Heart left ventricle (tissue), 16 donors: Measurements from ENCODE around the gene UGT1A5. TPM values are rescaled to one million over a fixed set of nuclear protein-coding genes. Genes with fewer than 3 reads are reported as not detected.

Experiments
- ATAC-seq, 4 donors: fragments of 200-7000 bp; cut with Tn5 transposase; one replicate each; pipeline ENCODE4 v1.9.1; 2020 to 2022; ENCODE audit warnings: moderate library complexity in 4 of 4, mild to moderate bottlenecking in 3 of 4, moderate number of reproducible peaks in 1 of 4
- DNase-seq, 5 donors: peaks; one replicate each; pipeline ENCODE4 v3.0.0-alpha.2; 2020
- H3K27ac ChIP-seq, 12 donors: fragments of 200-600 bp; sonication (generic) in 4 of 12; one replicate each; pipeline versions ENCODE4 v1.5.0 to v1.8.0; 2016 to 2022; ENCODE audit warnings: mild to moderate bottlenecking in 2 of 12
- H3K27me3 ChIP-seq, 9 donors: fragments of 200-600 bp; sonication (generic) in 2 of 9; one replicate each; pipeline versions ENCODE4 v1.5.1 to v1.8.0; 2016 to 2022; ENCODE audit warnings: mild to moderate bottlenecking in 3 of 9
- H3K36me3 ChIP-seq, 9 donors: fragments of 200-600 bp; sonication (generic) in 2 of 9; one replicate each; pipeline versions ENCODE4 v1.5.0 to v1.8.0; 2018 to 2022; ENCODE audit warnings: mild to moderate bottlenecking in 2 of 9
- H3K4me1 ChIP-seq, 12 donors: fragments of 200-600 bp; sonication (generic) in 4 of 12; one replicate each; pipeline versions ENCODE4 v1.5.0 to v1.8.0; 2016 to 2022; ENCODE audit warnings: mild to moderate bottlenecking in 3 of 12
- H3K4me3 ChIP-seq, 12 donors: fragments of 200-600 bp; sonication (generic) in 4 of 12; one replicate each; pipeline versions ENCODE4 v1.5.0 to v1.8.0; 2017 to 2022; ENCODE audit warnings: mild to moderate bottlenecking in 9 of 12, moderate library complexity in 4 of 12
- H3K9me3 ChIP-seq, 12 donors: fragments of 200-600 bp; sonication (generic) in 4 of 12; one replicate each; pipeline versions ENCODE4 v1.5.0 to v1.8.0; 2016 to 2022; ENCODE audit warnings: mild to moderate bottlenecking in 1 of 12
- POLR2A ChIP-seq, 2 donors: fragments of 450-650 bp; IDR thresholded peaks; one replicate each; pipeline ENCODE4 v1.6.1; 2017; ENCODE audit warnings: antibody characterized with exemption in 2 of 2, mild to moderate bottlenecking in 2 of 2, moderate library complexity in 2 of 2
- WGBS, 4 donors: extraction: QIAGEN DNeasy Blood & Tissue Kit in 2 of 4; methylation state at CpG; one replicate each; pipeline versions ENCODE4 v1.1.5 to v1.1.7; 2013 to 2018; 5-methylcytosine and 5-hydroxymethylcytosine counted together
- intact Hi-C, 10 donors: fragments of 100-400 bp; cut with DNase I; formaldehyde crosslinking; loops; one replicate each; pipeline versions ENCODE4 v1.11.1 to v1.14.2; 2022
- polyA plus RNA-seq, 2 donors: library from polyadenylated mRNA; stranded (reverse); fragments of 200-250 nt; gene quantifications; one replicate each; pipeline ENCODE4 v1.2.3, GENCODE V29; 2013
- total RNA-seq, 9 donors: library from RNA; depleted of rRNA in 2 of 9; stranded (reverse); fragments of >200 nt in 2 of 9; fragmentation: NEBNext Ultra II Directional in 3 of 9; extraction: Animal tissue kit (Norgen Biotek cat#: 25700) in 3 of 9; gene quantifications; one replicate each; pipeline versions ENCODE4 v1.1.0 to v1.2.4, GENCODE V29; 2016 to 2023
- TF ChIP-seq, protein P1 (sequence below), 12 donors: fragments of 200-600 bp; sonication (generic) in 4 of 12; IDR thresholded peaks; one replicate each; pipeline versions ENCODE4 v1.5.0 to v1.8.0; 2018 to 2022; ENCODE audit warnings: antibody characterized with exemption in 12 of 12, mild to moderate bottlenecking in 5 of 12
- donor health status: ischemic (EF 13 %, LVEDD 7.1; RV severe dilation, severe dysfunction).
- donor health status: healthy with polysubstance abuse.
- donor health status: DM: no; HTN: yes; CAD: no.
- donor health status: DM: no; HTN: no; CAD: no.
- donor health status: ischemic (EF 25% LVEDD 6.9; RV normal size, moderate dysfunction).
- donor health status: ischemic (EF 25% LVEDD 5.7; RV mildly dilated, moderate dysfunction).
- donor health status: healthy.
- donor health status: DM: yes; HTN: yes; CAD: no.
- donor health status: ischemic (EF 35%, LVEDD 5.7; RV mildly dilated, moderate dysfunction).
- donor health status: nonischemic (EF 11% LVEDD 7.7; RV severe dilation, severe dysfunction).
- donor health status: DM: yes; HTN: yes; CAD: no.
- donor health status: PGD.
- donor health status: ischemic (EF 29% LVEDD 5.4; RV normal size, mild dysfunction).
- donor health status: nonischemic (EF 23%, LVEDD 6.1; RV moderate dilation, normal function).

Gene UGT1A5
- total and polyA plus RNA-seq, 11 donors = not detected

DNA sequence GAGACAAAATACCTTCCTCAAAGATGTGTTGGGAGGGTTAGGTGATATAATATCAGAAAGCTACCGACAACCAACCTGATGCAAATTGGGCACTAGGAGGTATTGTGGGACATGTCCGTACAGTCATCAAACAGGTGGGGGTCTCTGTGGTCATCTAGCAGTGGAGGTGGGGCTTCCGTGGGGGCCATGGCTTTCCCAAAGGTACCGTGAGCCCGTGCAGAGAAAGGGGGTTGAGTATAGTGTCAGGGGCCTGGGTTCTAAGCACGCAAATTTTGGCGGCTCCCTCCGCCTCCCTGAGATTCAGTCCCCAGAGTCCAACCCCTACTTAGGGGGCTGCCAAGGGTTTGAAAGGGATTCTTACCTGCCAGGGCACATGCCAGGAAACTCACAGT, 109.0 kb downstream of the UGT1A5 start:
- ATAC-seq (no peak), DNase-seq (no peak)
- WGBS, 4 donors = 90 to 91% (median 91%) methylated on average over 8 of the region's 8 CpGs
- TF ChIP-seq, protein P1, sequence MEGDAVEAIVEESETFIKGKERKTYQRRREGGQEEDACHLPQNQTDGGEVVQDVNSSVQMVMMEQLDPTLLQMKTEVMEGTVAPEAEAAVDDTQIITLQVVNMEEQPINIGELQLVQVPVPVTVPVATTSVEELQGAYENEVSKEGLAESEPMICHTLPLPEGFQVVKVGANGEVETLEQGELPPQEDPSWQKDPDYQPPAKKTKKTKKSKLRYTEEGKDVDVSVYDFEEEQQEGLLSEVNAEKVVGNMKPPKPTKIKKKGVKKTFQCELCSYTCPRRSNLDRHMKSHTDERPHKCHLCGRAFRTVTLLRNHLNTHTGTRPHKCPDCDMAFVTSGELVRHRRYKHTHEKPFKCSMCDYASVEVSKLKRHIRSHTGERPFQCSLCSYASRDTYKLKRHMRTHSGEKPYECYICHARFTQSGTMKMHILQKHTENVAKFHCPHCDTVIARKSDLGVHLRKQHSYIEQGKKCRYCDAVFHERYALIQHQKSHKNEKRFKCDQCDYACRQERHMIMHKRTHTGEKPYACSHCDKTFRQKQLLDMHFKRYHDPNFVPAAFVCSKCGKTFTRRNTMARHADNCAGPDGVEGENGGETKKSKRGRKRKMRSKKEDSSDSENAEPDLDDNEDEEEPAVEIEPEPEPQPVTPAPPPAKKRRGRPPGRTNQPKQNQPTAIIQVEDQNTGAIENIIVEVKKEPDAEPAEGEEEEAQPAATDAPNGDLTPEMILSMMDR (IDR thresholded peaks at IDR 0.05) = no peak
- Histone ChIP-seq H3K27me3 (peaks cover 0 to 6% (median 0%) of the 10 kb centered on the region in 9 donors), H3K4me1 (no peaks in the 10 kb centered on the region), H3K4me3 (no peak overlapping the region), H3K9me3 (peaks cover 0 to 9% (median 0%) of the 10 kb centered on the region in 12 donors), H3K27ac (no peak overlapping the region), H3K36me3 (no peaks in the 10 kb centered on the region)
- intact Hi-C loops = no loop called here

DNA sequence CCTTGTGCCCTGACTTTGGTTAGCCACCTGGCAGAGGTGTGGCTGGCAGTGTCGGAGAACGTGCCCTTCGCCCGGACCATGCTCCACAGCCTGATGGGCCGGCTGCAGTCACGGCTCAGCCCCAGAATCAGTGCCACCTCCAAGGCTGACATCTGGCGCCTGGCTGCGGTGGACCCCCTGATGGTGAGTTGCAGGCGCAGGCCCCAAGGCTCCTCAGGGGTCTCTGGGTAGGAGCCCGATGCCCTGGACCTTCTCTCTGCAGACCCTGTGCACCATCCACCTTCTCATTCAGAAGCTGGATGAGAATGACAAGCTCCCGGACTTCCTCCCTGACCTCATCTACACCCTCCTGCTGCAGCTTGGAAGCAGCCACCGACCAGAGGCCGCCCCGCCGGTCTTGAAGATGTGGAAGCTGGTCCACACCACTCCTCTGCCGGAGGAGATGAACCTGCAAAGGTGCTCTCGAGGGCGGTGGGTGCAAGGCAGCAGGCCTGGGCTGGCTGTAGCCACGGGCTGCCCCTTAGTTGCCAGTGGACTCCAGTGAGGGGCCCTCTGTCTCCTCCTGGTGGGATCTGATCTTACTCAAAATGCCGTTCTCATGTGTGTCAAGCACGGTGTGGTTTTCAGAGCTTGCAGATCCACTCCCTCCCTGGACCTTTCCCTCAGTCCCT, 109.5 kb downstream of the UGT1A5 start:
- Histone ChIP-seq H3K36me3 (no peaks in the 10 kb centered on the region), H3K9me3 (peaks cover 0 to 11% (median 0%) of the 10 kb centered on the region in 12 donors), H3K27me3 (peaks cover 0 to 6% (median 0%) of the 10 kb centered on the region in 9 donors), H3K4me1 (no peaks in the 10 kb centered on the region), H3K27ac (no peak overlapping the region), H3K4me3 (no peak overlapping the region)
- DNase-seq = no peak
- ATAC-seq = no peak
- intact Hi-C loops = no loop called here
- TF ChIP-seq, protein P1 (IDR thresholded peaks at IDR 0.05) = no peak
- TF ChIP-seq POLR2A (IDR thresholded peaks at IDR 0.05) = no peak
- 84 to 88% (median 86%) methylated on average over 17 to 21 of the region's 21 CpGs for WGBS, 4 donors

Other genes starting within 250 kb of the UGT1A5 start
- gene USP40, start 146.1 kb upstream of the UGT1A5 start, total RNA-seq = 10 to 100 TPM; 13.7 to 21.8 (median 20.2) TPM
- gene USP40, start 146.1 kb upstream of the UGT1A5 start, polyA plus RNA-seq = 10 to 100 TPM; 11.1 to 17.3 TPM
- not detected for gene UGT1A8, start 95.3 kb upstream of the UGT1A5 start, total RNA-seq
- not detected for gene UGT1A8, start 95.3 kb upstream of the UGT1A5 start, polyA plus RNA-seq
- gene UGT1A10, start 76.5 kb upstream of the UGT1A5 start, total RNA-seq = not detected
- not detected for gene UGT1A10, start 76.5 kb upstream of the UGT1A5 start, polyA plus RNA-seq
- not detected for gene UGT1A9, start 41.0 kb upstream of the UGT1A5 start, total RNA-seq
- gene UGT1A9, start 41.0 kb upstream of the UGT1A5 start, polyA plus RNA-seq = not detected
- not detected for gene UGT1A7, start 31.0 kb upstream of the UGT1A5 start, total RNA-seq
- not detected for gene UGT1A7, start 31.0 kb upstream of the UGT1A5 start, polyA plus RNA-seq
- not detected for gene UGT1A6, start 20.0 kb upstream of the UGT1A5 start, total RNA-seq
- not detected for gene UGT1A6, start 20.0 kb upstream of the UGT1A5 start, polyA plus RNA-seq
- gene UGT1A4, start 5.8 kb downstream of the UGT1A5 start, total RNA-seq = not detected
- not detected for gene UGT1A4, start 5.8 kb downstream of the UGT1A5 start, polyA plus RNA-seq
- not detected for gene UGT1A3, start 16.1 kb downstream of the UGT1A5 start, total RNA-seq
- gene UGT1A3, start 16.1 kb downstream of the UGT1A5 start, polyA plus RNA-seq = not detected
- not detected for gene UGT1A1, start 47.4 kb downstream of the UGT1A5 start, total RNA-seq
- gene UGT1A1, start 47.4 kb downstream of the UGT1A5 start, polyA plus RNA-seq = under 1 TPM in 1 of 2 donors, not detected in 1; 0.03 TPM
- under 1 TPM in 1 of 9 donors, not detected in 8; 0.75 TPM for gene MROH2A, start 65.4 kb downstream of the UGT1A5 start, total RNA-seq
- not detected for gene MROH2A, start 65.4 kb downstream of the UGT1A5 start, polyA plus RNA-seq
- gene HJURP, start 141.6 kb downstream of the UGT1A5 start, total RNA-seq = 1 to 10 TPM in 1 of 9 donors, under 1 TPM in 5, not detected in 3; 0.10 to 8.4 (median 0.48) TPM
- under 1 TPM; 0.08 to 0.10 TPM for gene HJURP, start 141.6 kb downstream of the UGT1A5 start, polyA plus RNA-seq
- under 1 TPM in 2 of 9 donors, not detected in 7; 0.19 to 0.25 TPM for gene TRPM8, start 204.5 kb downstream of the UGT1A5 start, total RNA-seq
- not detected for gene TRPM8, start 204.5 kb downstream of the UGT1A5 start, polyA plus RNA-seq